ENCODE data around the gene SPTBN4. TPM values are rescaled to one million over a fixed set of nuclear protein-coding genes. Genes with fewer than 3 reads are reported as not detected.

The SPTBN4 gene
- total RNA-seq, 4 donors from 2014 or later, result 0.30 to 1.2 (median 0.71) TPM

DNA sequence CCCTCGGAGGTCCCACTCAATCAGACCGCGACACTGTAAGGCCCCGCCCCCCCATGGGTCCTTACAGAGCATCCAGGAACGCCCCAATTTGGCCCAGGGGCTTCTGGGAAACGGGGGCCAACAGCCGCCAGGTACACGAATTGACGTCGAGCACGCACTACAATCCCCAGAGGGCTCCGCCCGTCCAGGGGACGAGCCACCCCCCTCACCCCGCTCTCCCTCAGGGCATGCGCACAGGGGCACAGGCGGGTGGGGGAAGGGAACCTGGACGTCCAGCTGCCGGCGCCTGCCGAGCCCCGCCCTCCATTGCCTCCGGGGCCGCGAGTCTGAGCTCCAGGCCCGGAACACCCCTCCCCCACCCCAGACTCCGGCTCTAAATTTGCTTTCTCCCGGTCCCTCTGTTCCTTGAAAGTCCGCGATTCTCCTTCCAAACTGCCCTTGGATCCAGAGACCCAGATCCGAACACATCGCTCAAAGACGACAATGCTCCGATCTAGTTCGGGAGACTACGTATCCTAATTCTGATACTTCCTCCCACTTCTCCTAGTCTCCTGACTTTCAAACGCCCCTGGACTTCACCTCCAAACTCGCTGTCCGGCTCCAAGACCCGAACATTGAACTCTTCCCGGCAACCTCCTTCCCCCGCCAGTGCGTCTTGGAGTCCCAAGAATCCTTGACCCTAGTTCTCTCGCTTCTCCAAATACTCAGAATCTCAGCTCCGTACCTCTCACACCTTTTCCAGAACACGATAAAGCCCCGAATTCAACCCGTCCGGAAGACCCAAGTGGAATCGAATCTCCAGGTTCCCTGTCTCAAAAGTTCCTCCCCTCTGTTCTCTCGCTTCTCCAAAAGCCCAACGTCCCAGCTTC lies 23.4 kb upstream of the SPTBN4 start:
- DNase-seq (ENCODE audit: low spot score in 2 of 2), result peak; percentile 100
- no peak for TF ChIP-seq EP300 (IDR thresholded peaks at IDR 0.05)
- peak; percentile 15 to 86 (median 60) for TF ChIP-seq POLR2AphosphoS5 (IDR thresholded peaks at IDR 0.05)
- H3K36me3 ChIP-seq, result peaks cover 35% of the 10 kb centered on the region
- under 1% methylated on average over 31 of the region's 52 CpGs for whole genome bisulfite sequencing
- no peaks in the 10 kb centered on the region for H3K27me3 ChIP-seq
- H3K9me3 ChIP-seq, result no peaks in the 10 kb centered on the region
- peaks cover 28% of the 10 kb centered on the region for H3K4me1 ChIP-seq
- H3K4me3 ChIP-seq, result peak overlapping the region; percentile 94
- peak overlapping the region; percentile 97 for H3K27ac ChIP-seq

DNA sequence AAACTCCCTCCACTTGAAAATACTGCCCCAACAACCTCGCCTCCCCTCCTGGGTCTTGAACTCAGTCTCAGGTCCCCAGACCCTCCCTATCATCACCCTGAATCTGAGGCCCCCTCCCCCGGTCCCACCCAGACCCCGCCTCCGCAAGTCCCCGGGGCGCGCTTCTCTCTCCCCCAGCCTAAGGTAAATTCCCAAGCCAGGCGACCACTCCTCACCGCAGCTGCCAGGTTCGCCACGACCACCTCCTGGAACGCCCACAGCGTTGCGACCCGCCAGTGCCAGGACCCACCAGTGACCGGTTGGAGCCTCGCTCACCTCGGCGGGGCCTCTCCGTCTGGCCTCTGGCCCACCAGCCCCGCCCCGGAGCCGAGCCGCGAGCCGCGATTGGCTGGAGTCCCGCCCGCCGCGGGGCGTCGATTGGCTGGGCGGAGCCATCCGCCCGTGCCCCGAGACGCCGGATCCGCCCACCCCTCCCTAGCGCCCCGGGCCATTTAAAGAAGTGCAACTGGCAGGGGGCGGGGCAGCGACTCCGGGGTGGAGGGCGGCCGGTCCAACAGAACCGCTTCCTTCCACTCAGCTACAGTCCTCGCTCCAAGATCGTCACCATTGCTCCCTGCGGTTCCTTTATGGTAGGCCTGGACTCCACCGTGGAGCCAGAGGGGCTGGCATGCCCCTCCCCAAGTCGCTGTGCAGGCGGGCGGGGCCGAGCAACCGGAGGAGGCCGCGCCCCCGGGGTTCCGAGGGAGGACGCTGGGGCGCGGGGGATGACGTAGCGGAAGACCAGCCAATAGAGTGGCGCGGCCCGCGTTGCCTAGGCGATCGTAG lies 22.6 kb upstream of the SPTBN4 start, which contains the start of gene SERTAD3:
SERTAD3 (minus strand) TSS at position 336 of the 825 bp plus-strand sequence. CDS start 2,255 bp downstream, outside the sequence.
- peak within 1 kb of the TSS; percentile 94 for H3K4me3 ChIP-seq
- DNase-seq (ENCODE audit: low spot score in 2 of 2), result peak; percentile 99
- H3K27me3 ChIP-seq, result no peaks in the 10 kb centered on the region
- TF ChIP-seq POLR2AphosphoS5 (IDR thresholded peaks at IDR 0.05) (peak; percentile 72 to 80 (median 73)), EP300 (IDR thresholded peaks at IDR 0.05) (no peak), CTCF (IDR thresholded peaks at IDR 0.05) (peak in 1 of 2 donors; percentile 11), POLR2A (IDR thresholded peaks at IDR 0.05) (peak; percentile 69 to 90)
- H3K36me3 ChIP-seq, result peaks cover 41% of the 10 kb centered on the region
- H3K4me1 ChIP-seq, result peaks cover 28% of the 10 kb centered on the region
- H3K27ac ChIP-seq, result peak within 1 kb of the TSS; percentile 97
- no peaks in the 10 kb centered on the region for H3K9me3 ChIP-seq
- WGBS, result 1% methylated on average over 28 of the region's 72 CpGs

DNA sequence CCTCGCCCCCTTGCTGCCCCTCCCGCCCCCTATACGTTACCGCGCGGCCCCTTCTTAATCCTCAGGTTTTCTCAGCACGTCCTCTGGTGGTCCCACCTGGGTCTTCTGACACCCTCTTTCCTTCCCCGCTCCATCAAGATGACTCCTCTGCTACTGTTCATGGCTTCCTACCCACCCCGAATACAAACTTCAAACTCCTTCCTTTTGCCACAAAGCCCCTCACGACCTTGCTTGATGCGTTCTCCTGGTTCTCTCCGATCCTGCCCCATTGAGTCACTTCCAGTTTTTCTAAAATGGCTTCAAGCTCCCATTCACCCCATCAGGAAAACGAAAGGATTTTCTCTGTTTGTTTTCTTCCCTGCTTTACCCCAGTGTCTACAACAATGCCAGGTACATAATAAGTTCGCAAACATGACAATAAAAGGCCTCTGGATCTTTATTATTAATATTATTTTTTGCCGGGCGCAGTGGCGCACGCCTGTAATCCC lies 21.9 kb upstream of the SPTBN4 start:
- no peak for TF ChIP-seq POLR2AphosphoS5 (IDR thresholded peaks at IDR 0.05)
- no peak for TF ChIP-seq POLR2A (IDR thresholded peaks at IDR 0.05)
- no peak for TF ChIP-seq EP300 (IDR thresholded peaks at IDR 0.05)
- no peak for TF ChIP-seq CTCF (IDR thresholded peaks at IDR 0.05)
- Histone ChIP-seq H3K36me3 (peaks cover 41% of the 10 kb centered on the region), H3K9me3 (no peaks in the 10 kb centered on the region), H3K27me3 (no peaks in the 10 kb centered on the region), H3K4me1 (peaks cover 28% of the 10 kb centered on the region), H3K4me3 (peak overlapping the region; percentile 94), H3K27ac (peak overlapping the region; percentile 97)
- no peak for DNase-seq (ENCODE audit: low spot score in 2 of 2)
- WGBS, result 19% methylated on average over 18 of the region's 18 CpGs

GRCh38 chr19:40445780-40446262 lies 21.0 kb upstream of the SPTBN4 start:
- WGBS, result 55% methylated on average over 9 of the region's 9 CpGs
- H3K9me3 ChIP-seq, result no peaks in the 10 kb centered on the region
- no peak overlapping the region for H3K4me3 ChIP-seq
- H3K36me3 ChIP-seq, result peaks cover 33% of the 10 kb centered on the region
- peaks cover 28% of the 10 kb centered on the region for H3K4me1 ChIP-seq
- TF ChIP-seq CTCF (IDR thresholded peaks at IDR 0.05), result no peak
- TF ChIP-seq POLR2AphosphoS5 (IDR thresholded peaks at IDR 0.05), result no peak
- no peak for TF ChIP-seq POLR2A (IDR thresholded peaks at IDR 0.05)
- TF ChIP-seq EP300 (IDR thresholded peaks at IDR 0.05), result no peak
- H3K27me3 ChIP-seq, result no peaks in the 10 kb centered on the region
- no peak overlapping the region for H3K27ac ChIP-seq
- DNase-seq (ENCODE audit: low spot score in 2 of 2), result no peak

DNA sequence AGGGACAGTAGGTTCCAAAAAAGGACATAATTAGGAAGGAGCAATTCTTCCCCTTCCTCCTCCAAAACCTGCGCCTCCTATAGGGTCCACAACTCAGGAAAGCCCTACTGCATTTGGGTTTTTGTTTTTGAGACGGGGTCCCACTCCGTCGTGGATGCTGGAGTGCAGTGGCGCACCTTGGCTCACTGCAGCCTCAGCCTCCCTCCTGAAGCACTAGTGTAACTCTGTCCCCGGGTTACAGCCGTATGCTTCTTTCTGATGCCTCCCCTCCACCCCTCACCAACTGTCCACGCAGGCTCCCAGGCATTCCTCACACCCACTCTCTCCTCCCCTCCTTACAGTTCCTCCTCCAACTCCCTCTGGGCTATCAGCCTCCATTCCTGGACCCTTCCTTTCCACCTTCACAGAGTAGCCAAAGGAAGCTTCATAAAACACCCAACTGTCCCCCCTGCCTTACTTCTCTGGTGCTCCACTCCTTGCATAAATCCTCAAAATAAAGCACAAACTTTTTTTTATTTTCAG lies 20.5 kb upstream of the SPTBN4 start:
- Histone ChIP-seq H3K9me3 (no peaks in the 10 kb centered on the region), H3K4me1 (peaks cover 27% of the 10 kb centered on the region), H3K4me3 (no peak overlapping the region), H3K27ac (no peak overlapping the region), H3K36me3 (peaks cover 33% of the 10 kb centered on the region), H3K27me3 (no peaks in the 10 kb centered on the region)
- whole genome bisulfite sequencing, result 74% methylated on average over 8 of the region's 8 CpGs
- no peak for TF ChIP-seq POLR2AphosphoS5 (IDR thresholded peaks at IDR 0.05)
- no peak for TF ChIP-seq EP300 (IDR thresholded peaks at IDR 0.05)
- TF ChIP-seq CTCF (IDR thresholded peaks at IDR 0.05), result no peak
- no peak for TF ChIP-seq POLR2A (IDR thresholded peaks at IDR 0.05)
- no peak for DNase-seq (ENCODE audit: low spot score in 2 of 2)
